ENCODE measurements around the gene BRSK2.

Gene BRSK2

GRCh38 chr11:1458340-1459218 lies 68.8 kb downstream of the BRSK2 start:
- no peak overlapping the region for H3K27ac ChIP-seq
- TF ChIP-seq ZFX (IDR thresholded peaks at IDR 0.05; ENCODE audit: borderline replicate concordance) = no peak
- peak; percentile 15; the same call in 1 of the 2 replicates for TF ChIP-seq CTCF (IDR thresholded peaks at IDR 0.05)

GRCh38 chr11:1459219-1459575 lies 69.5 kb downstream of the BRSK2 start:
- TF ChIP-seq ZFX (IDR thresholded peaks at IDR 0.05; ENCODE audit: borderline replicate concordance) (no peak), CTCF (IDR thresholded peaks at IDR 0.05) (no peak)
- H3K27ac ChIP-seq = no peak overlapping the region

GRCh38 chr11:1459764-1460395 lies 70.1 kb downstream of the BRSK2 start:
- no peak overlapping the region for H3K27ac ChIP-seq
- TF ChIP-seq ZFX (IDR thresholded peaks at IDR 0.05; ENCODE audit: borderline replicate concordance) (no peak), CTCF (IDR thresholded peaks at IDR 0.05) (no peak)

- H3K27ac ChIP-seq = no peak overlapping the region
- no peak for TF ChIP-seq ZFX (IDR thresholded peaks at IDR 0.05; ENCODE audit: borderline replicate concordance)
- no peak for TF ChIP-seq CTCF (IDR thresholded peaks at IDR 0.05)
These were observed 70.8 kb downstream of the BRSK2 start for GRCh38 chr11:1460396-1460985.

GRCh38 chr11:1460986-1461825 lies 71.5 kb downstream of the BRSK2 start:
- H3K27ac ChIP-seq = no peak overlapping the region
- no peak for TF ChIP-seq CTCF (IDR thresholded peaks at IDR 0.05)
- no peak for TF ChIP-seq ZFX (IDR thresholded peaks at IDR 0.05; ENCODE audit: borderline replicate concordance)

GRCh38 chr11:1461826-1462697 lies 72.3 kb downstream of the BRSK2 start:
- H3K27ac ChIP-seq = no peak overlapping the region
- TF ChIP-seq ZFX (IDR thresholded peaks at IDR 0.05; ENCODE audit: borderline replicate concordance) (no peak), CTCF (IDR thresholded peaks at IDR 0.05) (no peak)

All from 22Rv1 (cell line).